Caki2 (cell line): Measurements from ENCODE around the gene TUBB3. TPM values are rescaled to one million over a fixed set of nuclear protein-coding genes. Genes with fewer than 3 reads are reported as not detected.
"Not testable (repeated sequence)": the region's sequence is repeated elsewhere in the genome, so short reads cannot be mapped to it uniquely, and the experiment has no call there.

Source experiments
- DNase-seq: peaks from one replicate; pipeline ENCODE4 v3.0.0-alpha.2; 2015; ENCODE audit warnings: low read depth
- in situ Hi-C: cut with HindIII; loops from 2 replicates; pipeline ENCODE4 v1.10.0; 2016; ENCODE audit warnings: low sequenced_read_pairs, low pct_unique_long_range_greater_than_20kb, mixed read lengths
- total RNA-seq: library from RNA; depleted of rRNA; stranded (reverse); fragments of >200 nt; shearing (Covaris generic); gene quantifications from 2 replicates; pipeline ENCODE4 v1.2.3, GENCODE V29; 2014; ENCODE audit warnings: low replicate concordance

The TUBB3 gene
- total RNA-seq, 1 experiment from 2014 or later = 116 TPM

GRCh38 chr16:89931305-89931896, 8.3 kb downstream of the TUBB3 start:
- DNase-seq = no peak
- in situ Hi-C loops = no loop called here

GRCh38 chr16:89931964-89932363, 8.8 kb downstream of the TUBB3 start:
- no peak for DNase-seq
- in situ Hi-C loops = no loop called here

- in situ Hi-C loops, DNase-seq: not testable (repeated sequence)
These were observed 10.9 kb downstream of the TUBB3 start for GRCh38 chr16:89934019-89934418.

- in situ Hi-C loops = no loop called here
- no peak for DNase-seq
These were observed 11.7 kb downstream of the TUBB3 start for GRCh38 chr16:89934611-89935553.

GRCh38 chr16:89935620-89936019, 12.5 kb downstream of the TUBB3 start:
- DNase-seq, in situ Hi-C loops: not testable (repeated sequence)

- in situ Hi-C loops = no loop called here
- no peak for DNase-seq
These were observed 12.9 kb downstream of the TUBB3 start for GRCh38 chr16:89936034-89936433.

- in situ Hi-C loops = no loop called here
- no peak for DNase-seq
These were observed 13.4 kb downstream of the TUBB3 start for GRCh38 chr16:89936508-89936907.

- in situ Hi-C loops = no loop called here
- no peak for DNase-seq
These were observed 13.8 kb downstream of the TUBB3 start for GRCh38 chr16:89936981-89937380.

GRCh38 chr16:89938175-89938885, 15.2 kb downstream of the TUBB3 start:
- in situ Hi-C loops = no loop called here
- DNase-seq = no peak

GRCh38 chr16:89944773-89945172, 21.6 kb downstream of the TUBB3 start:
- no peak for DNase-seq
- in situ Hi-C loops = no loop called here

- no peak for DNase-seq
- in situ Hi-C loops = no loop called here
These were observed 22.5 kb downstream of the TUBB3 start for GRCh38 chr16:89945654-89946053.

- in situ Hi-C loops = no loop called here
- DNase-seq = no peak
These were observed 23.4 kb downstream of the TUBB3 start for GRCh38 chr16:89946515-89946914.

- DNase-seq = no peak
- in situ Hi-C loops = no loop called here
These were observed 26.1 kb downstream of the TUBB3 start for GRCh38 chr16:89949121-89949742.

GRCh38 chr16:89949756-89950155, 26.6 kb downstream of the TUBB3 start:
- in situ Hi-C loops = no loop called here
- no peak for DNase-seq

- in situ Hi-C loops = no loop called here
- no peak for DNase-seq
These were observed 28.4 kb downstream of the TUBB3 start for GRCh38 chr16:89951509-89951908.

GRCh38 chr16:89952049-89952448, 28.9 kb downstream of the TUBB3 start:
- in situ Hi-C loops = no loop called here
- DNase-seq = no peak

GRCh38 chr16:89952551-89952950, 29.4 kb downstream of the TUBB3 start:
- in situ Hi-C loops = no loop called here
- no peak for DNase-seq

GRCh38 chr16:89953671-89954406, 30.7 kb downstream of the TUBB3 start:
- DNase-seq = no peak
- in situ Hi-C loops = no loop called here
